A673 (cell line): ENCODE results near the gene LRRC1. TPM values are rescaled to one million over a fixed set of nuclear protein-coding genes. Genes with fewer than 3 reads are reported as not detected.

Experiments
- BruUV-seq: library from RNA; stranded (reverse); fragments of 400-500 nt; replicated peaks from 2 replicates; lab custom pipeline; 2021; lab: Mats Ljungman, UMichigan
- CTCF ChIA-PET: fragments of 300-600 bp; sonication (Branson Sonifier 250); formaldehyde crosslinking; loops from one replicate; lab custom pipeline; 2022; ENCODE audit warnings: antibody characterized with exemption; lab: Charles Lee
- POLR2A ChIA-PET: fragments of 300-600 bp; sonication (Branson Sonifier 250); formaldehyde crosslinking; loops from one replicate; lab custom pipeline; 2022; ENCODE audit warnings: antibody characterized with exemption; ENCODE audit not compliant: low non-redundant PET; lab: Charles Lee
- DNase-seq: peaks from one replicate; pipeline ENCODE4 v3.0.0-alpha.2; 2015; ENCODE audit warnings: low spot score
- H3K27ac ChIP-seq: fragments of 200-600 bp; sonication (generic); 2 replicates; pipeline ENCODE4 v1.5.1; 2016; ENCODE audit warnings: mixed run types, low read depth, mild to moderate bottlenecking, mixed read lengths, antibody characterized with exemption, low read length; ENCODE audit not compliant: poor library complexity, severe bottlenecking
- H3K27me3 ChIP-seq: fragments of 200-600 bp; sonication (generic); replicated peaks from 2 replicates; pipeline ENCODE4 v1.6.1; 2017; ENCODE audit warnings: mixed run types, low read depth, mild to moderate bottlenecking, mixed read lengths, antibody characterized with exemption, low read length; ENCODE audit not compliant: insufficient read depth, poor library complexity
- H3K36me3 ChIP-seq: fragments of 200-600 bp; sonication (generic); 2 replicates; pipeline ENCODE4 v1.6.1; 2016; ENCODE audit warnings: mixed run types, mild to moderate bottlenecking, mixed read lengths, antibody characterized with exemption, low read length; ENCODE audit not compliant: insufficient read depth, poor library complexity, severe bottlenecking
- H3K4me1 ChIP-seq: fragments of 200-600 bp; sonication (generic); 2 replicates; pipeline ENCODE4 v1.6.1; 2017; ENCODE audit warnings: mixed run types, mild to moderate bottlenecking, mixed read lengths, antibody characterized with exemption, low read length; ENCODE audit not compliant: insufficient read depth, poor library complexity, severe bottlenecking
- H3K4me3 ChIP-seq: fragments of 200-600 bp; sonication (generic); 2 replicates; pipeline ENCODE4 v1.5.1; 2016; ENCODE audit warnings: low read depth, mixed run types, mild to moderate bottlenecking, mixed read lengths, low read length; ENCODE audit not compliant: poor library complexity, severe bottlenecking
- H3K9me3 ChIP-seq: fragments of 200-600 bp; sonication (generic); 2 replicates; pipeline ENCODE4 v1.6.1; 2016; ENCODE audit warnings: mixed run types, low read depth, mild to moderate bottlenecking, mixed read lengths, antibody characterized with exemption, low read length; ENCODE audit not compliant: poor library complexity, severe bottlenecking
- CTCF ChIP-seq: fragments of 300-800, 200-600 bp; sonication (generic); conservative IDR thresholded peaks from 2 replicates; pipeline ENCODE4 v1.5.1; 2017; ENCODE audit warnings: low read depth, mild to moderate bottlenecking, antibody characterized with exemption, low read length, moderate library complexity, mixed read lengths
- EZH2 ChIP-seq: fragments of 200-600 bp; sonication (generic); IDR thresholded peaks from 2 replicates; pipeline ENCODE4 v1.6.1; 2017; ENCODE audit warnings: borderline replicate concordance, low read depth, mild to moderate bottlenecking, mixed read lengths, antibody characterized with exemption, low read length; ENCODE audit not compliant: poor library complexity, severe bottlenecking
- intact Hi-C: fragments of 100-400 bp; cut with micrococcal nuclease; formaldehyde crosslinking; loops from one replicate; pipeline ENCODE4 v1.10.0; 2022; ENCODE audit not compliant: unreplicated experiment
- total RNA-seq: library from RNA; stranded (reverse); gene quantifications from 2 replicates; pipeline ENCODE4 v1.2.3, GENCODE V29; 2021

The LRRC1 gene
- total RNA-seq, 1 experiment from 2014 or later: 4.4 TPM

GRCh38 chr6:53811082-53811481 is 16.3 kb downstream of the LRRC1 start:
- Histone ChIP-seq H3K9me3 (no peaks in the 10 kb centered on the region), H3K27me3 (no peaks in the 10 kb centered on the region), H3K4me3 (no peak overlapping the region), H3K36me3 (no peaks in the 10 kb centered on the region), H3K4me1 (peaks cover 27% of the 10 kb centered on the region), H3K27ac (no peak overlapping the region)
- POLR2A ChIA-PET: no interaction called here
- CTCF ChIA-PET: no interaction called here
- no peak for DNase-seq
- intact Hi-C loops: no loop called here
- BruUV-seq: no TSS peak
- TF ChIP-seq EZH2 (no peak), CTCF (no peak)

GRCh38 chr6:53811746-53812145 is 16.9 kb downstream of the LRRC1 start:
- Histone ChIP-seq H3K9me3 (no peaks in the 10 kb centered on the region), H3K4me3 (no peak overlapping the region), H3K27me3 (no peaks in the 10 kb centered on the region), H3K4me1 (peaks cover 23% of the 10 kb centered on the region), H3K36me3 (no peaks in the 10 kb centered on the region), H3K27ac (no peak overlapping the region)
- no peak for DNase-seq
- ChIA-PET POLR2A (no interaction called here), CTCF (no interaction called here)
- BruUV-seq: no TSS peak
- TF ChIP-seq CTCF: no peak
- TF ChIP-seq EZH2: no peak
- intact Hi-C loops: no loop called here

- no peaks in the 10 kb centered on the region for H3K36me3 ChIP-seq
- no peak for DNase-seq
- no peak overlapping the region for H3K4me3 ChIP-seq
- ChIA-PET CTCF (no interaction called here), POLR2A (no interaction called here)
- peaks cover 6% of the 10 kb centered on the region for H3K27me3 ChIP-seq
- peaks cover 18% of the 10 kb centered on the region for H3K4me1 ChIP-seq
- no TSS peak for BruUV-seq
- no peak for TF ChIP-seq CTCF
- no peak for TF ChIP-seq EZH2
- no peak overlapping the region for H3K27ac ChIP-seq
- no peaks in the 10 kb centered on the region for H3K9me3 ChIP-seq
- intact Hi-C loops: no loop called here
Measured at GRCh38 chr6:53813096-53813495, 18.3 kb downstream of the LRRC1 start.
